Keratinocyte (primary cell): ENCODE data around the gene FRYL.
"Not testable (repeated sequence)": the region's sequence is repeated elsewhere in the genome, so short reads cannot be mapped to it uniquely, and the experiment has no call there.

Experiments used
- EZH2 ChIP-seq: IDR thresholded peaks from one replicate; pipeline ENCODE4 v1.6.1; 2012; ENCODE audit warnings: inconsistent platforms, mild to moderate bottlenecking, low read length, moderate library complexity
- TF ChIP-seq, protein P1 (sequence below), 3 experiments: IDR thresholded peaks in 1 of 3; conservative IDR thresholded peaks in 1 of 3; optimal IDR thresholded peaks in 1 of 3; 2 replicates in 2 of 3; 3 replicates in 1 of 3; pipeline versions ENCODE3 to v1.5.1; 2011; ENCODE audit warnings: low read length in 3 of 3, mild to moderate bottlenecking in 3 of 3, moderate library complexity in 2 of 3, control low read depth in 1 of 3, inconsistent platforms in 1 of 3; ENCODE audit not compliant: insufficient read depth in 2 of 3; ENCODE audit errors: extremely low read depth in 1 of 3

GRCh38 chr4:48697516-48697915 lies 82.6 kb downstream of the FRYL start:
- TF ChIP-seq, protein P1, sequence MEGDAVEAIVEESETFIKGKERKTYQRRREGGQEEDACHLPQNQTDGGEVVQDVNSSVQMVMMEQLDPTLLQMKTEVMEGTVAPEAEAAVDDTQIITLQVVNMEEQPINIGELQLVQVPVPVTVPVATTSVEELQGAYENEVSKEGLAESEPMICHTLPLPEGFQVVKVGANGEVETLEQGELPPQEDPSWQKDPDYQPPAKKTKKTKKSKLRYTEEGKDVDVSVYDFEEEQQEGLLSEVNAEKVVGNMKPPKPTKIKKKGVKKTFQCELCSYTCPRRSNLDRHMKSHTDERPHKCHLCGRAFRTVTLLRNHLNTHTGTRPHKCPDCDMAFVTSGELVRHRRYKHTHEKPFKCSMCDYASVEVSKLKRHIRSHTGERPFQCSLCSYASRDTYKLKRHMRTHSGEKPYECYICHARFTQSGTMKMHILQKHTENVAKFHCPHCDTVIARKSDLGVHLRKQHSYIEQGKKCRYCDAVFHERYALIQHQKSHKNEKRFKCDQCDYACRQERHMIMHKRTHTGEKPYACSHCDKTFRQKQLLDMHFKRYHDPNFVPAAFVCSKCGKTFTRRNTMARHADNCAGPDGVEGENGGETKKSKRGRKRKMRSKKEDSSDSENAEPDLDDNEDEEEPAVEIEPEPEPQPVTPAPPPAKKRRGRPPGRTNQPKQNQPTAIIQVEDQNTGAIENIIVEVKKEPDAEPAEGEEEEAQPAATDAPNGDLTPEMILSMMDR (optimal IDR thresholded peaks at IDR 0.05 in 1 of 3, IDR thresholded peaks at IDR 0.05 in 1 of 3, conservative IDR thresholded peaks at IDR 0.05 in 1 of 3; ENCODE audit: extremely low read depth in 1 of 3, insufficient read depth in 2 of 3, low read length in 3 of 3): not testable (repeated sequence)
- TF ChIP-seq EZH2: not testable (repeated sequence)
